ENCODE data around the gene ULBP1. TPM values are rescaled to one million over a fixed set of nuclear protein-coding genes. Genes with fewer than 3 reads are reported as not detected.
A peak's percentile ranks its signal among the peaks of the same experiment; 100 is the strongest.
"Not testable (repeated sequence)": the region's sequence is repeated elsewhere in the genome, so short reads cannot be mapped to it uniquely, and the experiment has no call there.

The ULBP1 gene, protein sequence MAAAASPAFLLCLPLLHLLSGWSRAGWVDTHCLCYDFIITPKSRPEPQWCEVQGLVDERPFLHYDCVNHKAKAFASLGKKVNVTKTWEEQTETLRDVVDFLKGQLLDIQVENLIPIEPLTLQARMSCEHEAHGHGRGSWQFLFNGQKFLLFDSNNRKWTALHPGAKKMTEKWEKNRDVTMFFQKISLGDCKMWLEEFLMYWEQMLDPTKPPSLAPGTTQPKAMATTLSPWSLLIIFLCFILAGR
- total RNA-seq: under 1 TPM in 2 of 4 donors, not detected in 2; 0.34 to 0.47 TPM

DNA sequence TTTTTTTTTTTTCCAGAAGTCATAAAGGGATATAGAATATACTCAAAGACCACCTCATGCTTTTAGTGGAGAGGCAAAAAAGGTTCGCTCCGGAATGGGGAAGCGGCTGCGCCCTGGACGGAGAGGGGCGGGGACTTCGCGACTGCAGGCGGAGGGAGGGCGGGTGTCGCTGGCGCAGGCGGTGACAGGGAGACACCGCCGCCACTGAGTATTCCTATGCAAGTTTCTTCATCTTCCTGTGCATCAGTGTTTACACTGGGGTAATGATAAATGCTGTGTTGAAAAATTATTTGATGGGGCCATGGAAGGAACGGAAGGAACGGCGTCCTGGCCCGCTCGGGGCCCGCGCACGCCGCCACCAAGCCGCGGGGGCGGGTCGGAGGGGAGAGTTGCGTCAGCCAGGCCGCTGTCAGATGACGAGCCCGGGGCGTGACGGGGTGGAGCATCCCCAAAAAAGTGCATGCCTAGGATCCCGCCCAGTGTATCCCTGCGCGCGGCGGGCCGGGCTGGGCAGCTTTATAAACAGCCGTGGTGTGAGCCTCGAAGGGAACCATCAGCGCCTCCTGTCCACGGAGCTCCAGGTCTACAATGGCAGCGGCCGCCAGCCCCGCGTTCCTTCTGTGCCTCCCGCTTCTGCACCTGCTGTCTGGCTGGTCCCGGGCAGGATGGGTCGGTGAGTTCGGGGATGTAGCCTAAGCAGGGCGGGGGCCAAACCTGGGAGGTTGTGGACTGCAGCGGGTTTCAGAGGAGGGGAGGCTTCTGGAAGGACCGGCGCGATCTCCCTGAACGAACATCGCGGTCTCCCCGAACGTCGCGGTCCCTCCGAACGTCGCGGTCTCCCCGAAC lies at the start of gene ULBP1:
TSS of gene ULBP1 (plus strand) at position 482 of the 846 bp plus-strand sequence. CDS start at position 589, 107 bp downstream.
- H3K27me3 ChIP-seq: peaks cover 93% of the 10 kb centered on the region
- peak within 1 kb of the TSS; percentile 54 for H3K4me3 ChIP-seq
- H3K9me3 ChIP-seq: no peaks in the 10 kb centered on the region
- DNase-seq (ENCODE audit: low spot score in 2 of 2): peak; percentile 92 to 95
- H3K27ac ChIP-seq: no peak within 1 kb of the TSS
- WGBS: 1% methylated on average over 25 of the region's 69 CpGs
- H3K4me1 ChIP-seq: peaks cover 24% of the 10 kb centered on the region
- no peaks in the 10 kb centered on the region for H3K36me3 ChIP-seq
- TF ChIP-seq, protein P1, sequence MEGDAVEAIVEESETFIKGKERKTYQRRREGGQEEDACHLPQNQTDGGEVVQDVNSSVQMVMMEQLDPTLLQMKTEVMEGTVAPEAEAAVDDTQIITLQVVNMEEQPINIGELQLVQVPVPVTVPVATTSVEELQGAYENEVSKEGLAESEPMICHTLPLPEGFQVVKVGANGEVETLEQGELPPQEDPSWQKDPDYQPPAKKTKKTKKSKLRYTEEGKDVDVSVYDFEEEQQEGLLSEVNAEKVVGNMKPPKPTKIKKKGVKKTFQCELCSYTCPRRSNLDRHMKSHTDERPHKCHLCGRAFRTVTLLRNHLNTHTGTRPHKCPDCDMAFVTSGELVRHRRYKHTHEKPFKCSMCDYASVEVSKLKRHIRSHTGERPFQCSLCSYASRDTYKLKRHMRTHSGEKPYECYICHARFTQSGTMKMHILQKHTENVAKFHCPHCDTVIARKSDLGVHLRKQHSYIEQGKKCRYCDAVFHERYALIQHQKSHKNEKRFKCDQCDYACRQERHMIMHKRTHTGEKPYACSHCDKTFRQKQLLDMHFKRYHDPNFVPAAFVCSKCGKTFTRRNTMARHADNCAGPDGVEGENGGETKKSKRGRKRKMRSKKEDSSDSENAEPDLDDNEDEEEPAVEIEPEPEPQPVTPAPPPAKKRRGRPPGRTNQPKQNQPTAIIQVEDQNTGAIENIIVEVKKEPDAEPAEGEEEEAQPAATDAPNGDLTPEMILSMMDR (IDR thresholded peaks at IDR 0.05): no peak
- TF ChIP-seq POLR2A (IDR thresholded peaks at IDR 0.05): no peak

DNA sequence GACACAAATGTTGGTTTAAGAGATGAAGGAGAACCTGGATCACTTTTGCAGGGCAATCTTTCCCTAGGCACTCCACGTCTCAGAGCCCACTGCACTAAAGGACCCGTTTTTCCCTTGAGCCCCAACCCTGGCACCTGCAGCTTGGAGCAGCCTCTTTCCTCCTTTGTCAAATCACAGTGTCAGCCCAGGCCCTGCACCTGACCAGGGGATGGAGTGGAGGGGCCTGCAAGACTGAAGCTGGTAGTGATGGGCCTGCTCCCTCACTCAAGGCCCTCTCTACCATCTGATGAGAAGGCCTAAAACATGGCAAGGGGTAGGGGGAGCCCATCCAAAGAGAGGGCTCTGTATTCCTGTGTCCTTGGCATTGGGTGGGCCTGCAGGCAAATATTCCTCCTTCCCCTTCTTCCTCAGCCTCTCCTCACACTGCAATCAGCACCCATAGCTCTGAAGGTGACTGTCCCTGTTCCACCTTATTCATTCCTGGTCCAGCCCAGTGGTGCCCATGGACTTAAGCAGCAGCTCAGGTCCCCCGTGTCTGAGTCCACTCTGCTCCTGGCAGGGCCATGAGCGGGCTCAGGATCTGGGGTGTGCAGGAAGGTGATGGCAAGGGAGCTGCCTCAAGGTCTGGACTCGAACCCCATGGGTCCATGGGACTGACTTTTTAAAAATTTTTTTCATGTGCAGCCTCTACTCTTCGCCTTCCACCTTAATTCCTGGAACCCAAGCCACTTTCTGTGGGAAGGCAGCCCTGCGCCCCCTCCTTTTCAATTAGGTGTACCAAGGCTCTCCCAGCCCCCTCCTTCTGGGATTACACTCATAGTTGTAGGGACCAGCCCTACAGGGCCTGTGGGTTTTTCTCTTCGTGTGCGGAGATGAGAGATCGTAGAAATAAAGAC lies 47.5 kb upstream of the ULBP1 start:
- 89% methylated on average over 10 of the region's 10 CpGs for WGBS
- no peak overlapping the region for H3K27ac ChIP-seq
- H3K4me1 ChIP-seq: no peaks in the 10 kb centered on the region
- no peak for TF ChIP-seq POLR2AphosphoS5 (IDR thresholded peaks at IDR 0.05)
- no peak for TF ChIP-seq EP300 (IDR thresholded peaks at IDR 0.05)
- TF ChIP-seq, protein P1 (IDR thresholded peaks at IDR 0.05): no peak
- no peak for TF ChIP-seq POLR2A (IDR thresholded peaks at IDR 0.05)
- H3K36me3 ChIP-seq: no peaks in the 10 kb centered on the region
- H3K27me3 ChIP-seq: no peaks in the 10 kb centered on the region
- no peaks in the 10 kb centered on the region for H3K9me3 ChIP-seq
- H3K4me3 ChIP-seq: no peak overlapping the region
- DNase-seq (ENCODE audit: low spot score in 2 of 2): peak; percentile 35 to 60

DNA sequence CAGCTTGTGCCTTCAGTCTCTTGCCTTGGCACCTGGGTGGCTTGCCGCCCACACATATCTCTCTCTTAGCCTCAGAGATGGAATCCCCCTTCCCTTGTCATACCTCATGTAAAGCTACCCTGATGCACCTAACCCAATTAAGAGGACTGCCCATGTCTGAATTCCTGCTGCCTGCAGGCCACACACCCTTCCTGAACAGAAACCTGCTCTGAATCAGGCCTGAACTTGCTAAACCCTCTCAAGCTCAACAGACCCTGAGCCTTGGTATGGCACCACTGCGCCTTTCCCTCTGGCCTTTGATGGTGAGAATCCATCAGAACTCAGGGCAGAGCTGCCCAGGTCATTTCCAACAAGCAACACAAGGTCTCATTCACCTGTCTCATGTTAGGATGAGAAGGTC lies 46.1 kb upstream of the ULBP1 start:
- TF ChIP-seq EP300 (IDR thresholded peaks at IDR 0.05): no peak
- TF ChIP-seq POLR2A (IDR thresholded peaks at IDR 0.05): no peak
- no peak for TF ChIP-seq POLR2AphosphoS5 (IDR thresholded peaks at IDR 0.05)
- TF ChIP-seq, protein P1 (IDR thresholded peaks at IDR 0.05): no peak
- no peak for DNase-seq (ENCODE audit: low spot score in 2 of 2)
- H3K9me3 ChIP-seq: no peaks in the 10 kb centered on the region
- 76% methylated on average over 2 of the region's 2 CpGs for WGBS
- no peaks in the 10 kb centered on the region for H3K36me3 ChIP-seq
- peaks cover 5% of the 10 kb centered on the region for H3K4me1 ChIP-seq
- no peak overlapping the region for H3K27ac ChIP-seq
- no peak overlapping the region for H3K4me3 ChIP-seq
- H3K27me3 ChIP-seq: no peaks in the 10 kb centered on the region

DNA sequence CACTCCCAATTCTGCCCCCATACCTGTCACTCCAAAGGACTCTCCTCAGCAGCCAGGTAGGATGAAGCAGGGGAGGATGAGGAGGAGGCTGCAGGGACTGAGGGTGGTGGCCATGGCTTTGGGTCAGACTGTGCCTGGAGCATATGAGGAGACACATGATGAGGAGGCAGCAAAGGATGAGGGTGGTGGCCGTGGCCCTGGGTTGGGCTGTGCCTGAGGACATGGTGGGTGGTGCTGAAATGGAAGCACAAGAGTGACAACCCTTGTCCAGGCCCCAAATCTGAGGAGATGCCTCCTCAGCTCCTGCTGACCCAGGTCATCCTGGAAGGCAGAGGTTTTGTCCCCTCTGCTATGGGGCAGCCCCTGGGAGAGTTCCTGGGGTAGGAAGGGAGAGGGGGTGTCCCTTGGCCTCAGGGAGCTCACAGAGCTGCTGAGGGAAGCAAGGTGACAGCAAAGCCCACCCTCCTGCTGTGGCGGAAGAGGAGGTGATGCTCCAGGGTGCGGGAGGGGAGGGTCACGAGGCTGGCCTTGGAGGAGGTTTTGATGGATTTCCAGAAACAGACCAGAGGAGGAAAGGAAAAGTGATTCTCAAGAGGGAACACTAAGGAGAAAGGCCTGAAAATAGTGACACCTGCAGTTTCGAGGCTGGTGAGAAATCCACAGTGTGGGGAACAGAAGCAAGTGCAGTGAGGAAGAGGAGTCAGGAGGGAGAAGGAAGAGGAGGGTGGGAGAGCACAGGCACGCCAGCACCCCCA lies 45.4 kb upstream of the ULBP1 start:
- 90% methylated on average over 6 of the region's 6 CpGs for WGBS
- TF ChIP-seq, protein P1 (IDR thresholded peaks at IDR 0.05): no peak
- no peak for TF ChIP-seq POLR2A (IDR thresholded peaks at IDR 0.05)
- peaks cover 9% of the 10 kb centered on the region for H3K4me1 ChIP-seq
- H3K27me3 ChIP-seq: no peaks in the 10 kb centered on the region
- H3K9me3 ChIP-seq: no peaks in the 10 kb centered on the region
- no peak overlapping the region for H3K27ac ChIP-seq
- no peaks in the 10 kb centered on the region for H3K36me3 ChIP-seq
- H3K4me3 ChIP-seq: no peak overlapping the region
- peak; percentile 39 to 67 for DNase-seq (ENCODE audit: low spot score in 2 of 2)

DNA sequence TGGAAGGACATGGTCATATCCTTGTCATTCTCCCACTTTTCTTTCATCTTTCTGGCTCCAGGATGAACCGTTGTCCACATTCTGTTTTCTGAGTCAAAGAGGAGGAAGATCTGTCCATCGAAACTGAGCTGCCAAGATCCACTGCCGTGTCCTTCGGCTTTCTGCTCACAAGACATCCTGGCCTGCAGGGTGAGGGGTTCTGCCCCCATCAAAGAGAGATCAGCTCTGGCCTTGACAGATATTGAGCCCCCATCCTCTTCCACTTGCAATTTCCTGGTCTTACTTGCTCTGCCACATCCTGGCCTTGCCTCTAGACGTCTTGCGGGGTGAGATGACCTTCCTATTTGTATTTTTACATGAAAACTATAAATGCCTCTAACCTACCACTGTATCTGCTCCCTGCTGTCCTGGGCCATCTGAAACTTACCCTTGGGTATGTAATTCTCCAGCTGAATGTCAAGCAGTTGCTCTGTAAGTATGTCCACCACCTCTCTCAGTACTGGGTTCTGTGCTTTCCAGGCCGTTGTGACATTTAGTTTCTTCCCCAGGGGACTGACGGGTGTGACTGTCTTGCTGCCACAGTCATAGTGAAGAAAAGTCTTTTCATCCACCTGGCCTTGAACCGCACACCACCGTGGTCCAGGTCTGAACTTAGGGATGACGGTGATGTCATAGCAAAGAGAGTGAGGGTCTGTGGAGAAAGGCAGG lies 44.5 kb upstream of the ULBP1 start:
- WGBS: 91% methylated on average over 11 of the region's 11 CpGs
- H3K4me3 ChIP-seq, H3K27ac ChIP-seq, H3K27me3 ChIP-seq, H3K36me3 ChIP-seq, H3K9me3 ChIP-seq: not testable (repeated sequence)
- peaks cover 11% of the 10 kb centered on the region for H3K4me1 ChIP-seq
- DNase-seq (ENCODE audit: low spot score in 2 of 2): peak in 1 of 2 donors; percentile 22
